Activated CD4-positive, alpha-beta T cell treated with anti-CD3 and anti-CD28 coated beads, Interleukin-10, Interleukin-2, amounts not matched to agents 100 ng/mL and 50 ng/mL, durations not matched to agents 16 hours and 8 hours (primary cell): ENCODE measurements around the gene FRYL.

Experiments used
- DNase-seq: peaks from one replicate; pipeline ENCODE4 v3.0.0-alpha.2; 2020

The FRYL gene

DNA sequence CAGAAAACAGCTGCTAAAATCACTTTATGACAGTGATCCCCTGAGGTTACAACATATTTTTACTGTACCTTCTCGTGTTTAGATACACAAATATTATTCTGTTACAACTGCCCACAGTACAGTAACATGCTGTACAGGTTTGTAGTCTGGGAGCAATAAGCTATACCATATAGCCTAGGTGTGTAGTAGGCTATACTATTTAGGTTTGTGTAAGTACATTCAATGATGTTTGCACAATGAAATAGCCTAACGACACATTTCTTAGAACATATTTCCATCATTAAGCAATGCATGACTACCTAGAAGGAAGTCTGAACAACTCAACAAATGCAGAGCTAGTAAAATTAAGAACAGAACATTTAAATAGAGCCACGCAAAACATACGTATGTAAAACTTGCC, 177.3 kb downstream of the FRYL start:
- DNase-seq = no peak

DNA sequence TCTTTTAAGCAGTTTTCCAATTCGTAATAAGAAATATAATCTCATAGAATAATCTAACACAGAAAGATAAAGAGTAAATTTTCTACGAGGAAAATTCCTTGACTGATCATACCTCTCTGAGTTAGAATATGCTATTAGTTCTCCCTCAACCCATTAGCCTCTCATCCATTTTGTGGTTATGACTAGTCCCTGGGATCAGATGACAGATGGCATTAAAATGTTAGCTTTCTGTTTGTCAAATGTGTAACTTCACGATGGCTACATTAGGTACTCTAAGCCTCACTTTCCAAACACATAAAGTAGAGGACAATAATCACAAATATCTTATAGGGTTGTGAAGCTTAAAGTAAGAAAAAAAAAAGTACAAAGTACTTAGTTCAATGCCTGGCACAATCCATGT, 177.9 kb downstream of the FRYL start:
- DNase-seq = no peak

DNA sequence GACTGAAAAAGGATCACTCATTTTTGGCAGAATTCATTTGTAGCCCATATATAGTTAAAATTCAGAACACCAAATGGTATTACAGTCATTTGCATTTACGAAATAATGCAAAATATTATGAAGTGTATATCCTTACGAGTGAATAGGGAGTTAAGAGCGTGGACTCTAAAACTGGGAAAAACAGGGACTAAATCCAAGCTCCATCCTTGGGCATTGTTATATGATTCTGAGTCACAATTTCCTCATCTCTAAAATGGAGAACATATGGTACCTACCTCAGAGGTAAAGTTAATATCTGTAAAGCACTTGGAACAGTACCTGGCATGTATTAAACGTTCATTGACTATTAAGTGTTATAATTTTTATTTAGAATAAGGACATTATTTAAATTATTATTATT, 183.7 kb downstream of the FRYL start:
- no peak for DNase-seq

DNA sequence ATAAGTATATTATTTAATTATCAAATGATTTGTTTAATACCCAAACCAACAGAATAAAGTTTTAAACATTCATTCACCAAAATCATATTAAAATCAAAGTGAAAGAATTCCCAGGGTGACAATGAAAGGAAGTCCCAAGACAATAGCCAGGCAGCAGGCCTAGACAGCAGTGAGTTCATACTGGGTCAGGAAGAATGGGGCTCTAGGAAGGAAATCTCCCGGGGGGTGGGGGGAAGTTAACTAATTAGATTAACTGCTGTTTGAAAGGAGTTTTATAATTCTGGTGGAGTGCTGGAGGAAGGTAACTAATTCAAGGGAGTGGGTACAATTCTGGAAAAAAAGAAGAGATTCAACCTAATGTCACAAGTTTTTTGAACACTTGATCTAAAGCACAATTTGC, 185.9 kb downstream of the FRYL start:
- no peak for DNase-seq

GRCh38 chr4:48591372-48591771, 188.7 kb downstream of the FRYL start:
- DNase-seq = no peak

DNA sequence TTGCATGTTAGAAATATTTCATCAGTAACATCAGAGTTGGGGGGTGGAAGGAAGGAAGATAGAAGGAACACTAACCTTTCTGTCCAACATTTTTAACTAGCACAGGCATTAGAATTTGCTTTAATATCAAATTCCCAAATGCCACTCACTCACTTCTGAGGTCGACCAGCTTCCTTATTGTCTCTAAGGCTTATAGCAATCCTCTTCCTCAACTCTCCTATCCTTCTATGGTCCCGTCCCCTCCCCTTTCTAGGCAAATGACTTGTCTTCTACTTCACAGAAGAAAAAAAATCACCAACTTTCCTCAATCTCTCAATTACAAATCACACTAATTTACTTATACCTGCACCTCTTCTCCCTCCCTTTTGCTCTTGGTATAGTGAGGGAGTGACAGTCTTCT, 189.2 kb downstream of the FRYL start:
- no peak for DNase-seq

GRCh38 chr4:48589098-48589445, 191.0 kb downstream of the FRYL start:
- DNase-seq = no peak

GRCh38 chr4:48588230-48589097, 191.6 kb downstream of the FRYL start:
- no peak for DNase-seq

DNA sequence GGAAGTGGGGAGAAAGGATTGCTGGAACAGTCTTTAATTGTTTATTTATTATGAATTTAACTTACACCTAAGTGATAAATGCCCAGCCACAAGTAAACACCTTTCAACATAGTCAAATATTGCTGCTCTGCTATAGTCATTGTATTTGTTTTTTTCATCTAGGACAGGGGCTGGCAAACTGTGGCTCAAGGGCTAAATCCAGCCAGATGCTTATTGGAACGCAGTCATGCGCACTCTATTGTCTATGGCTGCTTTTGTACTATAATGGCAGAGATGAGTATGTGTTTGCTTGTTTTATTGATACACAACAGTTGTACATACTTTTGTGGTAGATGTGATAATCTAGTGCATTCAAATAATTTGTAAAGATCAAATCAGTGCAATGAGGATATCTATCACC, 194.7 kb downstream of the FRYL start:
- no peak for DNase-seq

DNA sequence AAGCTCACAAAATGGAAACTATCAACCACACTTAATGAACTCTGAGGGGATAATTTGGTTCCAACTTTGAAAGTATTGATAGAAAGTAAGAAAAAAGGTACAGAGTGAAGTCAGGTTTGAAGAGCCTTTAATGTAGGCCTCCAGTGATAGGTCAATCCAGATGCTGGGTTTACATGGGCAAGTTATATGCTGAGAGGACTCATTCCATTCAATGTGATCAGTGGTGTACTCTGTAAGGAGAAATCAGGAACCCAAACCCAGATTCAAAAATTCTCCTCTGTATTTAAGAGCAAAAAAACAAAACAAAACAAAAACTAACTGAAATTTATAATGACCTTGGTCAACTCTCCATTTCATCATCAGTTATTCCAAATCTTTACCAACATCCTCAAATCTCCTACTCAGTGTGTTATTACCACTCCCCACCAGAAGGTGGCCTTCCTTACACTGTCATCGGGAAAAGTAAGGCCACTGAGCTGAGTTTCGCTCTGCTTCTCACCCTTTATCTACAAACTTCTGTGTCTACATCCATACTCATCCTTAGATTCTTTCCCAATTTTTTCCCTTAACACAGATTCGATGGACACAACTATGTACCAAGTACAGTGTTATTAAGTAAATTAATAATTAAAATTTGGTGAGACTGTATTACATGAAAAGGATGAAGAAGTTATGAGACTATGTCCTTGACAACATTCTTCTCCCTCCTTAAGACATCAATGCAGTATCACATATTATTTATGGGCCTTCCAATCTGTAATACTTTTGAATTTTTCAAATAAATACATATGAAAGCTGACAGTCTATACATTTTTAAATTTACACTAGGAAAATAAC, 201.7 kb downstream of the FRYL start:
- peak; percentile 55 for DNase-seq

- DNase-seq = no peak
Measured at GRCh38 chr4:48575964-48576363, 204.1 kb downstream of the FRYL start.

GRCh38 chr4:48571471-48571870, 208.6 kb downstream of the FRYL start:
- DNase-seq = no peak

- DNase-seq = no peak
Measured at GRCh38 chr4:48570646-48571220, 209.3 kb downstream of the FRYL start.

- no peak for DNase-seq
Measured at GRCh38 chr4:48566034-48566384, 214.1 kb downstream of the FRYL start.

- no peak for DNase-seq
Measured at GRCh38 chr4:48565362-48566033, 214.6 kb downstream of the FRYL start.

- no peak for DNase-seq
Measured at GRCh38 chr4:48564151-48564550, 215.9 kb downstream of the FRYL start.

DNA sequence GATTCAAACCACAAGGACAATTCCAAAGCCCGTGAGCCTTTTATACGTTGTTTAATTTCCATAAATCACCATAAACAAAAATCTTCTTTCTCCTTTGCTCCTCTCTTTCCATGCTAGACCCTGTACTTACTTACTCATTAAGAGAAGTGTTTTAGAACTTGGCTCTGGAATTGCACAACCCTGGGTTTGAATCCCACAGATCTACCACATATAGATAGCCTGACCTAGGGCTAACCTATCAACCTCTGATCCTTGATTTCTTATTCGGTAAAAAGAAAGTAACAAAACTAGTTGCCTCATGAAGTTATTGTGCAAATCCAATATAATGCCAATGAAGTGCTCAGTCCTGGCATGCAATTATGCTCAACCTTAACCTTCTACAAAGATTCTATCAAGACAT, 221.3 kb downstream of the FRYL start:
- no peak for DNase-seq

- DNase-seq = no peak
Measured at GRCh38 chr4:48558026-48558425, 222.1 kb downstream of the FRYL start.

DNA sequence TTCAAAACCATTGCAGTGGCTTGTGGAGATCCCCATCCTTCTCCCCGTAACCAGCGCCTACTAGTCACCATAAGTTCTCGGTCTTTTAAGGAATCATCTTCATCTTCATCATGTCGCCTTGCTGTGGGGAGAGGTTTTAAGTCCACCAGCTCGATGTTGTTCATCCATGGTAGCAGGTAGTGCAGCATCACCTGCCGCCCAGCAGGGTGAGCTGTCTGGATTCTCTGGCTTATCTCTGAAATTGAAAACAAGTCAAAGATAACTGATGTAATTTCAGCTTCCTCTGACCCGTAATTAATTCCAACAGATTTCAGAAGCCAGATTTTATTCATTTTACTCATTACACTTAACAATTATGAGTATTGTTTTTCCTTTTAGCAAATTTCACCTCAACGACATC, 222.6 kb downstream of the FRYL start:
- DNase-seq = peak; percentile 32

DNA sequence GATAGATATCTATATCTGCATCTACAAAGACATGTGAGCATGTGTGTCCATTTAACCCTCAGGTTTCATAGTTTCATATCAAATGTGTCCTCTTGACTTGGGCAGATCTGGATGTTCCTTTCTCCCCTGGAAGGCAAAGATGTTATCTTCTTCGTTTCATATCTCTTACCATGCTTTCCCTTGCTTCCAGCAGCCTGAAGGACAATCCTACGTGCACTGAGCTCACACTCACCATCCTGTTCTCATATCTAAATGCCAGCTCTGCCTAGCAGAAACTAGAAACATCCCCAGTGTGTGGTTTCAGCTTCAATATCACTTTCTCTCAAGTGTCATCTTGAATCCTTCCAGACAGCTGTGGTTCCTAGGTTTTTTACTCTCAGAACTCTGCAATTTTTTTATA, 223.8 kb downstream of the FRYL start:
- peak; percentile 18 for DNase-seq

DNA sequence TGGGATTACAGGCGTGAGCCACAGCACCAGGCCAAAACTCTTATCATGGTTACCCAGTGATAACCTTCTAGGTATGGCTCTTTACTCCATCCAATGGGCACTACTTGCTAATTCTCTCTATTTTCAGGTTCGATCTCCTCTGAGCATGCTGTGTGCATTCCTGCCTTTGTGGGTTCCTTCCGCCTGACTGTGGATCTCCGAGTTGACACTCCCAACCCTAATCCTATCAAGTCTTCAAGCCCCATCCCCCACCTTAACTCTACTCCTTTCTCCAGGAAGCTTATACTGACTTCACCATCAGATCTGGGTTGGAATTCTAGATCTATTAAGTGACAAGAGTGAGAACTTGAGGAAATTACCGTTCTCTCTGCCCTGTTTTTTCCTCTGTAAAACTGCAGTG, 225.5 kb downstream of the FRYL start:
- no peak for DNase-seq

DNA sequence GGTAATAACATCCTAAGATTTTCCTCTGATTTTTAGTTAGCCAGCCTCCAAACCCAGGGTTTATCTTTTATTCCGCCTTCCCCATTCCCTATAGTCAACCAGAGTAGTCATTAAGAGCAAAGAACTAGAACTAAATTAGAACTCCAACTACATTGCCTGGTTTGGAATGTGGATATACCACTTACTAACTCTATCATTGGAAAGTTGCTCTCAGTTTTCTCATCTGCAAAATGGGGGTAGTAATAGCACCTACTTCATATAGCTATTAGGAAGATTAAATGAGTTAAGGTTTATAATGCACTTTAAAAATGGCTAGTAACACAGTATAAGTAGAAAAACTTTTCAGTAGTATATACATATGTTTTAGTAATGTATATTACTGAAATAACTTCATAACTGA, 226.4 kb downstream of the FRYL start:
- DNase-seq = no peak

GRCh38 chr4:48546336-48546735, 233.7 kb downstream of the FRYL start:
- peak; percentile 43 for DNase-seq

GRCh38 chr4:48543796-48544195, 236.3 kb downstream of the FRYL start:
- no peak for DNase-seq
